Esophagus squamous epithelium (tissue), 4 donors: ENCODE results near the gene EXO1.

Experiments
- POLR2A ChIP-seq, 4 donors: fragments of 450-650 bp; IDR thresholded peaks; one replicate each; pipeline ENCODE4 v1.6.1; 2017; ENCODE audit warnings: antibody characterized with exemption in 4 of 4, mild to moderate bottlenecking in 4 of 4, moderate library complexity in 3 of 4
- TF ChIP-seq, protein P1 (sequence below), 6 experiments: fragments of 450-650 bp in 4 of 6; fragments of 200-600 bp in 2 of 6; sonication (generic) in 2 of 6; IDR thresholded peaks; one replicate each; pipeline ENCODE4 v1.5.1; 2016 to 2019; ENCODE audit warnings: antibody characterized with exemption in 6 of 6, mild to moderate bottlenecking in 4 of 6, moderate library complexity in 4 of 6

DNA sequence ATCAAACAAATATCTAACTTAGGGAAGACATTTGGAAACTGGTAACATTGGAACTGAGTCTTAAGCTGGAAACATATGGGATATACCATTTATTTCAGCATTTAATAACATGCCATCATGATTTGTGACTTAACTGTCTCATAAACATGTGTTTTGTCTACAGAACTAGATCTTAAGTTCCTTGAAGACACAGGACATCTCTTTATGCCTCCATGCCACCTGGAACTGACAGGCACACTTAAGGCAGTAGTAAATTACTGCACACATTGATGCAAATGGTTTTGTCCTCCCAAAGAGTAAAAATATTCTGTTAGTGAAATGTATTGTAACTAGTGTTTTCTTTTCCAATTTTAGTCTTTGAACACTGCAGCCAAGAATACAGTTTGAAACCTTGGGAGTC, 1.6 kb upstream of the EXO1 start:
- TF ChIP-seq, protein P1, sequence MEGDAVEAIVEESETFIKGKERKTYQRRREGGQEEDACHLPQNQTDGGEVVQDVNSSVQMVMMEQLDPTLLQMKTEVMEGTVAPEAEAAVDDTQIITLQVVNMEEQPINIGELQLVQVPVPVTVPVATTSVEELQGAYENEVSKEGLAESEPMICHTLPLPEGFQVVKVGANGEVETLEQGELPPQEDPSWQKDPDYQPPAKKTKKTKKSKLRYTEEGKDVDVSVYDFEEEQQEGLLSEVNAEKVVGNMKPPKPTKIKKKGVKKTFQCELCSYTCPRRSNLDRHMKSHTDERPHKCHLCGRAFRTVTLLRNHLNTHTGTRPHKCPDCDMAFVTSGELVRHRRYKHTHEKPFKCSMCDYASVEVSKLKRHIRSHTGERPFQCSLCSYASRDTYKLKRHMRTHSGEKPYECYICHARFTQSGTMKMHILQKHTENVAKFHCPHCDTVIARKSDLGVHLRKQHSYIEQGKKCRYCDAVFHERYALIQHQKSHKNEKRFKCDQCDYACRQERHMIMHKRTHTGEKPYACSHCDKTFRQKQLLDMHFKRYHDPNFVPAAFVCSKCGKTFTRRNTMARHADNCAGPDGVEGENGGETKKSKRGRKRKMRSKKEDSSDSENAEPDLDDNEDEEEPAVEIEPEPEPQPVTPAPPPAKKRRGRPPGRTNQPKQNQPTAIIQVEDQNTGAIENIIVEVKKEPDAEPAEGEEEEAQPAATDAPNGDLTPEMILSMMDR (IDR thresholded peaks at IDR 0.05): no peak
- no peak for TF ChIP-seq POLR2A (IDR thresholded peaks at IDR 0.05)
